HepG2 (cell line): ENCODE data around the gene SIK3. TPM values are rescaled to one million over a fixed set of nuclear protein-coding genes. Genes with fewer than 3 reads are reported as not detected.

Source experiments
- HOXA5 ChIP-seq: sonication (generic); formaldehyde crosslinking; IDR thresholded peaks from 2 replicates; pipeline ENCODE4 v1.4.0; 2020; ENCODE audit warnings: missing genetic modification reagents
- MBNL3 ChIP-seq: fragments of 250-450 bp; sonication (Bioruptor Pico); conservative IDR thresholded peaks from 2 replicates; pipeline ENCODE4 v1.8.0; 2022; ENCODE audit warnings: mild to moderate bottlenecking, inconsistent platforms
- polyA plus RNA-seq, 8 experiments: library from polyadenylated mRNA; depleted of rRNA in 3 of 8; stranded (reverse) in 7 of 8; unstranded in 1 of 8; fragments of >200 nt; fragmentation: Illumina TruSeq in 4 of 8; extraction: Trizol in 4 of 8; gene quantifications; 2 replicates each; pipeline versions ENCODE4 v1.2.1 to v1.2.3, GENCODE V29; 2011 to 2016; ENCODE audit warnings: low read depth in 4 of 8, missing spikeins in 1 of 8, mixed read lengths in 1 of 8; ENCODE audit not compliant: insufficient read depth in 1 of 8
- total RNA-seq, 5 experiments: library from RNA; depleted of rRNA; stranded (reverse); fragments of >200 nt; fragmentation: Illumina TruSeq; extraction: Trizol; gene quantifications; 2 replicates each; pipeline ENCODE4 v1.2.3, GENCODE V29; 2016; ENCODE audit warnings: low read depth in 1 of 5
- TF ChIP-seq, protein P1 (sequence below): sonication (generic); formaldehyde crosslinking; IDR thresholded peaks from 2 replicates; pipeline ENCODE4 v1.5.1; 2020; ENCODE audit warnings: mild to moderate bottlenecking, missing genetic modification reagents, moderate library complexity
- TF ChIP-seq, protein P2 (sequence below): sonication (generic); formaldehyde crosslinking; IDR thresholded peaks from 2 replicates; pipeline ENCODE4 v1.4.0; 2020; ENCODE audit warnings: missing genetic modification reagents
- TF ChIP-seq, protein P3 (sequence below): sonication (generic); formaldehyde crosslinking; IDR thresholded peaks from 2 replicates; pipeline ENCODE4 v1.5.1; 2020; ENCODE audit warnings: missing genetic modification reagents, mild to moderate bottlenecking, borderline replicate concordance
- TF ChIP-seq, protein P4 (sequence below): sonication (generic); formaldehyde crosslinking; IDR thresholded peaks from 2 replicates; pipeline ENCODE4 v1.5.0; 2020; ENCODE audit warnings: mild to moderate bottlenecking, missing genetic modification reagents
- TF ChIP-seq, protein P5 (sequence below): sonication (generic); formaldehyde crosslinking; conservative IDR thresholded peaks from 2 replicates; pipeline ENCODE4 v1.8.1; 2023; ENCODE audit warnings: missing genetic modification reagents

The SIK3 gene
- total and polyA plus RNA-seq, 2 of the 13 experiments (the other 11 are each of a cell fraction or from before 2014, with no cell fraction given) = 5.7 to 9.8 TPM

DNA sequence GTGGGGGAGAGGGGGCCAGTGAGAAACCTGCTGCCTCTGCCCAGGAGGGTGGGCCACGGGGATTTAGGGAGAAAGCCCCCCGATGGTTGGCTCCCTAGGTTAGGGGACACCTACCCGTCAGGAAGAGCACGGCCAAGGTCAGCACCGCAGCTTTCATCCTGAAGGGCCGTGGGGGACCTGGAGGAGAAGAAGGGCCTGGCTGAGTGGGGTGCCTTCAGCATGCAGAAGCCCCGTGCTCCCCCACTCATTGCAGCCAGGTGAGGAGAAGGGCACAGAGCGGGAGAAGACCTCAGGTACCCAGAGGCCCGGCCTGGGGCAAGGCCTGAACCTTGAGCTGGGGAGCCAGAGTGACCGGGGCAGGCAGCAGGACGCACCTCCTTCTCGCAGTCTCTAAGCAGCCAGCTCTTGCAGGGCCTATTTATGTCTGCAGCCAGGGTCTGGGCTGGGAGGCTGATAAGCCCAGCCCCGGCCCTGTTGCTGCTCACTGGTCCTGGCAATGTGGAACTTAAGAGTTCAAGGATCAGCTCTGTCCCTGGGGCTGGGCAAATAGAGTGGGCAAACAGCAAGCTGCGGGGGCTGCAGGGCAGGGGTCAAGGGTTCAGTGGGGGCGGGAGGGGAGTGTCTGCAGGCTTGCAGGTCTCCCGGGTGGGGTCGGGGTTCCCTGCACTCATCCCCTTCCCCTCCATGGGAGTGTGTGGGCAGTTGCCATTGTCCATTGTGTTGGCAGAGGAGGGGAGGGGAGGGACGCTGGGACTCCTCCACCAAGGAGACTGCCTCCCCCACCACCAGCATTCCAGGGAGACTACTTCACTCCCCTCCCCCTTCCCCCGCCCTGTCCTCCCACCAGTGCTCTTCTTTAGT lies 260.8 kb downstream of the SIK3 start, which contains the start of gene APOA1 (continued):
- TF ChIP-seq, protein P1, sequence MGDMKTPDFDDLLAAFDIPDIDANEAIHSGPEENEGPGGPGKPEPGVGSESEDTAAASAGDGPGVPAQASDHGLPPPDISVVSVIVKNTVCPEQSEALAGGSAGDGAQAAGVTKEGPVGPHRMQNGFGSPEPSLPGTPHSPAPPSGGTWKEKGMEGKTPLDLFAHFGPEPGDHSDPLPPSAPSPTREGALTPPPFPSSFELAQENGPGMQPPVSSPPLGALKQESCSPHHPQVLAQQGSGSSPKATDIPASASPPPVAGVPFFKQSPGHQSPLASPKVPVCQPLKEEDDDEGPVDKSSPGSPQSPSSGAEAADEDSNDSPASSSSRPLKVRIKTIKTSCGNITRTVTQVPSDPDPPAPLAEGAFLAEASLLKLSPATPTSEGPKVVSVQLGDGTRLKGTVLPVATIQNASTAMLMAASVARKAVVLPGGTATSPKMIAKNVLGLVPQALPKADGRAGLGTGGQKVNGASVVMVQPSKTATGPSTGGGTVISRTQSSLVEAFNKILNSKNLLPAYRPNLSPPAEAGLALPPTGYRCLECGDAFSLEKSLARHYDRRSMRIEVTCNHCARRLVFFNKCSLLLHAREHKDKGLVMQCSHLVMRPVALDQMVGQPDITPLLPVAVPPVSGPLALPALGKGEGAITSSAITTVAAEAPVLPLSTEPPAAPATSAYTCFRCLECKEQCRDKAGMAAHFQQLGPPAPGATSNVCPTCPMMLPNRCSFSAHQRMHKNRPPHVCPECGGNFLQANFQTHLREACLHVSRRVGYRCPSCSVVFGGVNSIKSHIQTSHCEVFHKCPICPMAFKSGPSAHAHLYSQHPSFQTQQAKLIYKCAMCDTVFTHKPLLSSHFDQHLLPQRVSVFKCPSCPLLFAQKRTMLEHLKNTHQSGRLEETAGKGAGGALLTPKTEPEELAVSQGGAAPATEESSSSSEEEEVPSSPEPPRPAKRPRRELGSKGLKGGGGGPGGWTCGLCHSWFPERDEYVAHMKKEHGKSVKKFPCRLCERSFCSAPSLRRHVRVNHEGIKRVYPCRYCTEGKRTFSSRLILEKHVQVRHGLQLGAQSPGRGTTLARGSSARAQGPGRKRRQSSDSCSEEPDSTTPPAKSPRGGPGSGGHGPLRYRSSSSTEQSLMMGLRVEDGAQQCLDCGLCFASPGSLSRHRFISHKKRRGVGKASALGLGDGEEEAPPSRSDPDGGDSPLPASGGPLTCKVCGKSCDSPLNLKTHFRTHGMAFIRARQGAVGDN (CRISPR knock-in tag) = peak; percentile 88
- TF ChIP-seq, protein P2, sequence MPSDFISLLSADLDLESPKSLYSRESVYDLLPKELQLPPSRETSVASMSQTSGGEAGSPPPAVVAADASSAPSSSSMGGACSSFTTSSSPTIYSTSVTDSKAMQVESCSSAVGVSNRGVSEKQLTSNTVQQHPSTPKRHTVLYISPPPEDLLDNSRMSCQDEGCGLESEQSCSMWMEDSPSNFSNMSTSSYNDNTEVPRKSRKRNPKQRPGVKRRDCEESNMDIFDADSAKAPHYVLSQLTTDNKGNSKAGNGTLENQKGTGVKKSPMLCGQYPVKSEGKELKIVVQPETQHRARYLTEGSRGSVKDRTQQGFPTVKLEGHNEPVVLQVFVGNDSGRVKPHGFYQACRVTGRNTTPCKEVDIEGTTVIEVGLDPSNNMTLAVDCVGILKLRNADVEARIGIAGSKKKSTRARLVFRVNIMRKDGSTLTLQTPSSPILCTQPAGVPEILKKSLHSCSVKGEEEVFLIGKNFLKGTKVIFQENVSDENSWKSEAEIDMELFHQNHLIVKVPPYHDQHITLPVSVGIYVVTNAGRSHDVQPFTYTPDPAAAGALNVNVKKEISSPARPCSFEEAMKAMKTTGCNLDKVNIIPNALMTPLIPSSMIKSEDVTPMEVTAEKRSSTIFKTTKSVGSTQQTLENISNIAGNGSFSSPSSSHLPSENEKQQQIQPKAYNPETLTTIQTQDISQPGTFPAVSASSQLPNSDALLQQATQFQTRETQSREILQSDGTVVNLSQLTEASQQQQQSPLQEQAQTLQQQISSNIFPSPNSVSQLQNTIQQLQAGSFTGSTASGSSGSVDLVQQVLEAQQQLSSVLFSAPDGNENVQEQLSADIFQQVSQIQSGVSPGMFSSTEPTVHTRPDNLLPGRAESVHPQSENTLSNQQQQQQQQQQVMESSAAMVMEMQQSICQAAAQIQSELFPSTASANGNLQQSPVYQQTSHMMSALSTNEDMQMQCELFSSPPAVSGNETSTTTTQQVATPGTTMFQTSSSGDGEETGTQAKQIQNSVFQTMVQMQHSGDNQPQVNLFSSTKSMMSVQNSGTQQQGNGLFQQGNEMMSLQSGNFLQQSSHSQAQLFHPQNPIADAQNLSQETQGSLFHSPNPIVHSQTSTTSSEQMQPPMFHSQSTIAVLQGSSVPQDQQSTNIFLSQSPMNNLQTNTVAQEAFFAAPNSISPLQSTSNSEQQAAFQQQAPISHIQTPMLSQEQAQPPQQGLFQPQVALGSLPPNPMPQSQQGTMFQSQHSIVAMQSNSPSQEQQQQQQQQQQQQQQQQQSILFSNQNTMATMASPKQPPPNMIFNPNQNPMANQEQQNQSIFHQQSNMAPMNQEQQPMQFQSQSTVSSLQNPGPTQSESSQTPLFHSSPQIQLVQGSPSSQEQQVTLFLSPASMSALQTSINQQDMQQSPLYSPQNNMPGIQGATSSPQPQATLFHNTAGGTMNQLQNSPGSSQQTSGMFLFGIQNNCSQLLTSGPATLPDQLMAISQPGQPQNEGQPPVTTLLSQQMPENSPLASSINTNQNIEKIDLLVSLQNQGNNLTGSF (CRISPR knock-in tag) = peak; percentile 59; the same call in 1 of the 2 replicates
- TF ChIP-seq, protein P3, sequence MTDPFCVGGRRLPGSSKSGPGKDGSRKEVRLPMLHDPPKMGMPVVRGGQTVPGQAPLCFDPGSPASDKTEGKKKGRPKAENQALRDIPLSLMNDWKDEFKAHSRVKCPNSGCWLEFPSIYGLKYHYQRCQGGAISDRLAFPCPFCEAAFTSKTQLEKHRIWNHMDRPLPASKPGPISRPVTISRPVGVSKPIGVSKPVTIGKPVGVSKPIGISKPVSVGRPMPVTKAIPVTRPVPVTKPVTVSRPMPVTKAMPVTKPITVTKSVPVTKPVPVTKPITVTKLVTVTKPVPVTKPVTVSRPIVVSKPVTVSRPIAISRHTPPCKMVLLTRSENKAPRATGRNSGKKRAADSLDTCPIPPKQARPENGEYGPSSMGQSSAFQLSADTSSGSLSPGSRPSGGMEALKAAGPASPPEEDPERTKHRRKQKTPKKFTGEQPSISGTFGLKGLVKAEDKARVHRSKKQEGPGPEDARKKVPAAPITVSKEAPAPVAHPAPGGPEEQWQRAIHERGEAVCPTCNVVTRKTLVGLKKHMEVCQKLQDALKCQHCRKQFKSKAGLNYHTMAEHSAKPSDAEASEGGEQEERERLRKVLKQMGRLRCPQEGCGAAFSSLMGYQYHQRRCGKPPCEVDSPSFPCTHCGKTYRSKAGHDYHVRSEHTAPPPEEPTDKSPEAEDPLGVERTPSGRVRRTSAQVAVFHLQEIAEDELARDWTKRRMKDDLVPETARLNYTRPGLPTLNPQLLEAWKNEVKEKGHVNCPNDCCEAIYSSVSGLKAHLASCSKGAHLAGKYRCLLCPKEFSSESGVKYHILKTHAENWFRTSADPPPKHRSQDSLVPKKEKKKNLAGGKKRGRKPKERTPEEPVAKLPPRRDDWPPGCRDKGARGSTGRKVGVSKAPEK (CRISPR knock-in tag) = no peak
- TF ChIP-seq, protein P4, sequence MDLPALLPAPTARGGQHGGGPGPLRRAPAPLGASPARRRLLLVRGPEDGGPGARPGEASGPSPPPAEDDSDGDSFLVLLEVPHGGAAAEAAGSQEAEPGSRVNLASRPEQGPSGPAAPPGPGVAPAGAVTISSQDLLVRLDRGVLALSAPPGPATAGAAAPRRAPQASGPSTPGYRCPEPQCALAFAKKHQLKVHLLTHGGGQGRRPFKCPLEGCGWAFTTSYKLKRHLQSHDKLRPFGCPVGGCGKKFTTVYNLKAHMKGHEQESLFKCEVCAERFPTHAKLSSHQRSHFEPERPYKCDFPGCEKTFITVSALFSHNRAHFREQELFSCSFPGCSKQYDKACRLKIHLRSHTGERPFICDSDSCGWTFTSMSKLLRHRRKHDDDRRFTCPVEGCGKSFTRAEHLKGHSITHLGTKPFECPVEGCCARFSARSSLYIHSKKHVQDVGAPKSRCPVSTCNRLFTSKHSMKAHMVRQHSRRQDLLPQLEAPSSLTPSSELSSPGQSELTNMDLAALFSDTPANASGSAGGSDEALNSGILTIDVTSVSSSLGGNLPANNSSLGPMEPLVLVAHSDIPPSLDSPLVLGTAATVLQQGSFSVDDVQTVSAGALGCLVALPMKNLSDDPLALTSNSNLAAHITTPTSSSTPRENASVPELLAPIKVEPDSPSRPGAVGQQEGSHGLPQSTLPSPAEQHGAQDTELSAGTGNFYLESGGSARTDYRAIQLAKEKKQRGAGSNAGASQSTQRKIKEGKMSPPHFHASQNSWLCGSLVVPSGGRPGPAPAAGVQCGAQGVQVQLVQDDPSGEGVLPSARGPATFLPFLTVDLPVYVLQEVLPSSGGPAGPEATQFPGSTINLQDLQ = no peak
- TF ChIP-seq HOXA5 (CRISPR knock-in tag) = peak; percentile 73; the same call in 1 of the 2 replicates
- TF ChIP-seq, protein P5, sequence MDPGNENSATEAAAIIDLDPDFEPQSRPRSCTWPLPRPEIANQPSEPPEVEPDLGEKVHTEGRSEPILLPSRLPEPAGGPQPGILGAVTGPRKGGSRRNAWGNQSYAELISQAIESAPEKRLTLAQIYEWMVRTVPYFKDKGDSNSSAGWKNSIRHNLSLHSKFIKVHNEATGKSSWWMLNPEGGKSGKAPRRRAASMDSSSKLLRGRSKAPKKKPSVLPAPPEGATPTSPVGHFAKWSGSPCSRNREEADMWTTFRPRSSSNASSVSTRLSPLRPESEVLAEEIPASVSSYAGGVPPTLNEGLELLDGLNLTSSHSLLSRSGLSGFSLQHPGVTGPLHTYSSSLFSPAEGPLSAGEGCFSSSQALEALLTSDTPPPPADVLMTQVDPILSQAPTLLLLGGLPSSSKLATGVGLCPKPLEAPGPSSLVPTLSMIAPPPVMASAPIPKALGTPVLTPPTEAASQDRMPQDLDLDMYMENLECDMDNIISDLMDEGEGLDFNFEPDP (CRISPR knock-in tag) = no peak
- no peak for TF ChIP-seq MBNL3 (CRISPR knock-in tag)
